ENCODE measurements around the gene MCC. TPM values are rescaled to one million over a fixed set of nuclear protein-coding genes. Genes with fewer than 3 reads are reported as not detected.
A peak's percentile ranks its signal among the peaks of the same experiment; 100 is the strongest.

MCC gene
- total and polyA plus RNA-seq, 5 experiments from 2014 or later, result 1.2 to 4.6 (median 2.0) TPM

DNA sequence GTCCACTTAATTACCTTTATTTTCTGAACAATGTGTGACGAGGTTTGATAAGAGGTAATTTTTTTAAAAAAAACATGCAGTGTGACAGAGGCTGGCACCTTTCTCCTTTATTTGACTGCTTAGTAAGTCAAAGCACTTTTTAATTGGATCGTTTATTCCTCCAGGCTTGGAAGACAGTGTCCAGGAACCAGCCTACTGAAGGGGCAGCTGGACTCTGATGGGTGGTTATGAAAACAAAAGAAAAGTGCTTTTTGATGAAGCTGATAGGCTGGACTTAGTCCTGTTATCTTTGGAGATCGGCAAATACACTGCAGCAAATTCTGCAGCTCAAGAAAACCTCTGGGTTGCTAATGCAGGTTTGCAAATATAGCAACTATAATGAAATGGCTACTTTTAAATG is 370.0 kb downstream of the MCC start:
- no peak for DNase-seq
- POLR2A ChIA-PET, result no interaction called here
- no peaks in the 10 kb centered on the region for H3K27me3 Mint-ChIP-seq
- no peak overlapping the region for H3K27ac Mint-ChIP-seq
- H3K9me3 Mint-ChIP-seq, result no peaks in the 10 kb centered on the region
- H3K36me3 Mint-ChIP-seq, result peaks cover 0 to 24% (median 0%) of the 10 kb centered on the region in 3 donors
- peaks cover 0 to 5% (median 2%) of the 10 kb centered on the region in 4 donors for H3K4me1 Mint-ChIP-seq
- H3K4me3 Mint-ChIP-seq, result no peak overlapping the region
- no peak for ATAC-seq

DNA sequence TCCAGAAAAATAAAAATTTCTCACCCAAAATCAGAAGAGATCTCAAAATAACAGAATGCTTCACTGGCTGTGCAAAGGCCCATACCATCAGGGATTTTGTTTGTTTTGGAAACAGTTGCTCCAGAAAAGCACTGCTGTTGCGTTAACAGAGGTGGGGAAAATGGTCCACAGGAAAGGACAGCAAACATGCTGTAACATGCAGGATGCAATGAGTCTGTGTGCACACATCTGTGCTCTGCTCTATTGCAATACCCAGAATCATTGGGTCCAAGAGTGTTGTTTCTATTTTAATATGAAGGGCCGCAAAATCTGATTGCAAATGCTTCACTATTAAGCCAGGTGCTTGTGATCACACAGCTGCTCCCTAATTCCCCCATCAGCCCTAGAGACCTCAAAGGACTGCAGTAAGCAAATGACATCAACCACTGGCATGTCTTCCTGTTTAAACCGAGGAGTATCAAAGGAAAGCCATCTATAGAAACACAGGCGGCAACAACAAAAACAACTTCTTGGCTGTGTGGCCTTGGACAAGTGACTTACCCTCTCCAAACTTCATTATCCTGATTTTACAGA is 370.6 kb downstream of the MCC start:
- ATAC-seq (no peak), DNase-seq (no peak)
- Mint-ChIP-seq H3K36me3 (peaks cover 0 to 24% (median 0%) of the 10 kb centered on the region in 3 donors), H3K4me3 (no peak overlapping the region), H3K9me3 (no peaks in the 10 kb centered on the region), H3K27me3 (no peaks in the 10 kb centered on the region), H3K27ac (no peak overlapping the region), H3K4me1 (peaks cover 0 to 5% (median 2%) of the 10 kb centered on the region in 4 donors)
- POLR2A ChIA-PET, result no interaction called here

- Mint-ChIP-seq H3K27ac (no peak overlapping the region), H3K27me3 (no peaks in the 10 kb centered on the region), H3K9me3 (no peaks in the 10 kb centered on the region), H3K36me3 (peaks cover 0 to 24% (median 0%) of the 10 kb centered on the region in 3 donors), H3K4me3 (no peak overlapping the region), H3K4me1 (peaks cover 0 to 5% (median 2%) of the 10 kb centered on the region in 4 donors)
- ATAC-seq (no peak), DNase-seq (no peak)
- POLR2A ChIA-PET, result no interaction called here
Measured at GRCh38 chr5:113115956-113116355, 372.3 kb downstream of the MCC start.

GRCh38 chr5:113115061-113115460 is 373.2 kb downstream of the MCC start:
- no peaks in the 10 kb centered on the region for H3K27me3 Mint-ChIP-seq
- peaks cover 0 to 24% (median 0%) of the 10 kb centered on the region in 3 donors for H3K36me3 Mint-ChIP-seq
- H3K9me3 Mint-ChIP-seq, result no peaks in the 10 kb centered on the region
- H3K4me3 Mint-ChIP-seq, result no peak overlapping the region
- no peak overlapping the region for H3K27ac Mint-ChIP-seq
- peaks cover 0 to 5% (median 3%) of the 10 kb centered on the region in 4 donors for H3K4me1 Mint-ChIP-seq
- DNase-seq, result no peak
- ATAC-seq, result no peak
- POLR2A ChIA-PET, result no interaction called here

GRCh38 chr5:113114559-113114958 is 373.7 kb downstream of the MCC start:
- peaks cover 0 to 22% (median 0%) of the 10 kb centered on the region in 3 donors for H3K36me3 Mint-ChIP-seq
- H3K4me1 Mint-ChIP-seq, result peaks cover 0 to 5% (median 3%) of the 10 kb centered on the region in 4 donors
- no peak for ATAC-seq
- POLR2A ChIA-PET, result no interaction called here
- H3K27me3 Mint-ChIP-seq, result no peaks in the 10 kb centered on the region
- H3K9me3 Mint-ChIP-seq, result no peaks in the 10 kb centered on the region
- DNase-seq, result no peak
- H3K27ac Mint-ChIP-seq, result no peak overlapping the region
- no peak overlapping the region for H3K4me3 Mint-ChIP-seq

- POLR2A ChIA-PET, result no interaction called here
- H3K9me3 Mint-ChIP-seq, result no peaks in the 10 kb centered on the region
- ATAC-seq (no peak), DNase-seq (no peak)
- H3K27ac Mint-ChIP-seq, result peak overlapping the region in 1 of 10 donors; percentile 35
- H3K4me3 Mint-ChIP-seq, result no peak overlapping the region
- peaks cover 0 to 16% (median 0%) of the 10 kb centered on the region in 3 donors for H3K36me3 Mint-ChIP-seq
- H3K27me3 Mint-ChIP-seq, result peaks cover 0 to 4% (median 0%) of the 10 kb centered on the region in 5 donors
- peaks cover 0 to 2% (median 0%) of the 10 kb centered on the region in 4 donors for H3K4me1 Mint-ChIP-seq
Measured at GRCh38 chr5:113112435-113112834, 375.8 kb downstream of the MCC start.

- peaks cover 0 to 12% (median 0%) of the 10 kb centered on the region in 3 donors for H3K36me3 Mint-ChIP-seq
- peaks cover 0 to 5% (median 0%) of the 10 kb centered on the region in 4 donors for H3K4me1 Mint-ChIP-seq
- peaks cover 0 to 4% (median 2%) of the 10 kb centered on the region in 5 donors for H3K27me3 Mint-ChIP-seq
- H3K9me3 Mint-ChIP-seq, result no peaks in the 10 kb centered on the region
- POLR2A ChIA-PET, result no interaction called here
- ATAC-seq (no peak), DNase-seq (no peak)
- H3K4me3 Mint-ChIP-seq, result no peak overlapping the region
- no peak overlapping the region for H3K27ac Mint-ChIP-seq
Measured at GRCh38 chr5:113110117-113110516, 378.1 kb downstream of the MCC start.

- Mint-ChIP-seq H3K27me3 (peaks cover 0 to 4% (median 2%) of the 10 kb centered on the region in 5 donors), H3K27ac (no peak overlapping the region), H3K9me3 (no peaks in the 10 kb centered on the region), H3K36me3 (peaks cover 0 to 9% (median 0%) of the 10 kb centered on the region in 3 donors), H3K4me3 (no peak overlapping the region), H3K4me1 (peaks cover 0 to 5% (median 0%) of the 10 kb centered on the region in 4 donors)
- no peak for DNase-seq
- no peak for ATAC-seq
- POLR2A ChIA-PET, result no interaction called here
Measured at GRCh38 chr5:113109344-113109743, 378.9 kb downstream of the MCC start.

DNA sequence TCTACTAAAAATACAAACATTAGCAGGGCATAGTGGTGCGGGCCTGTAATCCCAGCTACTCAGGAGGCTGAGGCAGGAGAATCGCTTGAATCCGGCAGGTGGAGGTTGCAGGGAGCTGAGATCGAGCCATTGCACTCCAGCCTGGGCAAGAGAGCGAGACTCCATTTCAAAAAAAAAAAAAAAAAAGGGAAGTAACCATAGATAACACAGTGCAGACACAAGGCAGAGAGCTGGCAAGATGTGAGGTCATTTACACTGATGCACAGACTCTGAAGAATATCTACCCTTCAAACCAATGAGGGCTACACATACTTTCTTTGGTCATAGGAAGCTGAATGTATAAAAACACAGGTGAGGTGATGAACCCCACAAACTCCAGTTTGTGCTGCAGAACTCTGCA is 379.8 kb downstream of the MCC start:
- no peak for DNase-seq
- Mint-ChIP-seq H3K36me3 (peaks cover 0 to 8% (median 1%) of the 10 kb centered on the region in 3 donors), H3K27ac (no peak overlapping the region), H3K27me3 (peaks cover 0 to 4% (median 2%) of the 10 kb centered on the region in 5 donors), H3K4me1 (peaks cover 0 to 5% (median 0%) of the 10 kb centered on the region in 4 donors), H3K9me3 (no peaks in the 10 kb centered on the region), H3K4me3 (no peak overlapping the region)
- ATAC-seq, result no peak
- POLR2A ChIA-PET, result no interaction called here

GRCh38 chr5:113106821-113107220 is 381.4 kb downstream of the MCC start:
- no peaks in the 10 kb centered on the region for H3K9me3 Mint-ChIP-seq
- H3K4me3 Mint-ChIP-seq, result no peak overlapping the region
- no peak for ATAC-seq
- H3K27ac Mint-ChIP-seq, result peak overlapping the region in 1 of 10 donors; percentile 7
- peaks cover 0 to 4% (median 2%) of the 10 kb centered on the region in 5 donors for H3K27me3 Mint-ChIP-seq
- H3K4me1 Mint-ChIP-seq, result peaks cover 0 to 6% (median 0%) of the 10 kb centered on the region in 4 donors
- DNase-seq, result no peak
- POLR2A ChIA-PET, result interaction anchor here (0.7 kb wide), 1 partner anchor 313 kb away, joined by 3 read pairs; no protein-coding TSS in a partner anchor
- H3K36me3 Mint-ChIP-seq, result peaks cover 0 to 22% (median 2%) of the 10 kb centered on the region in 3 donors

DNA sequence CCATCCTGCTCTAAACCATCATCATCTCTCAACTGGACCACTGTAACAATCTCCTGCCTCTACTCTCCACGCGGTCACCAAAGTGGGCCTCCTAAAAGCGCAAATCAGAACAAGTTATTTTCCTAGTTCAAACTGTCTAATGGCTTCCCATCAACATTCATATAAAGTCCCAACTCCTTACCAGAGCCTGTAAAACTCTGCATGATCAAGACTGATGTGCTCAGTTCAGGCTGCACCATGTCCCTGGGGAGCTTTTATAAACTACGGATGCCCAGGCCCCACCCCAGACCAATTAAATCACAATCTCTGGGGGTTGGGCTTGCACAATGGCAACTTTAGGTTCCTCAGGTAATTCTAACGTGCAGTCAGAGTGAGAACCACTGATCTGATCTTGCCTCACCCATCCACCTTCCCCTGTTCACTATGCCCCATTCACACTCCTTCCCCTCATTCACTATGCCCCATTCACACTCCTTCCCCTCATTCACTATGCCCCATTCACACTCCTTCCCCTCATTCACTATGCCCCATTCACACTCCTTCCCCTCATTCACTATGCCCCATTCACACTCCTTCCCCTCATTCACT is 382.5 kb downstream of the MCC start:
- no peak overlapping the region for H3K4me3 Mint-ChIP-seq
- H3K27ac Mint-ChIP-seq, result peak overlapping the region in 1 of 10 donors; percentile 37
- H3K4me1 Mint-ChIP-seq, result peaks cover 0 to 5% (median 0%) of the 10 kb centered on the region in 4 donors
- H3K27me3 Mint-ChIP-seq, result peaks cover 0 to 4% (median 2%) of the 10 kb centered on the region in 5 donors
- POLR2A ChIA-PET, result no interaction called here
- H3K36me3 Mint-ChIP-seq, result peaks cover 0 to 31% (median 2%) of the 10 kb centered on the region in 3 donors
- DNase-seq (no peak), ATAC-seq (no peak)
- H3K9me3 Mint-ChIP-seq, result no peaks in the 10 kb centered on the region

GRCh38 chr5:113103330-113103729 is 384.9 kb downstream of the MCC start:
- peaks cover 0 to 6% (median 0%) of the 10 kb centered on the region in 4 donors for H3K4me1 Mint-ChIP-seq
- no peak overlapping the region for H3K4me3 Mint-ChIP-seq
- DNase-seq (no peak), ATAC-seq (no peak)
- H3K36me3 Mint-ChIP-seq, result peaks cover 2 to 49% (median 3%) of the 10 kb centered on the region in 3 donors
- POLR2A ChIA-PET, result no interaction called here
- H3K27ac Mint-ChIP-seq, result no peak overlapping the region
- H3K27me3 Mint-ChIP-seq, result peaks cover 0 to 4% (median 2%) of the 10 kb centered on the region in 5 donors
- no peaks in the 10 kb centered on the region for H3K9me3 Mint-ChIP-seq

DNA sequence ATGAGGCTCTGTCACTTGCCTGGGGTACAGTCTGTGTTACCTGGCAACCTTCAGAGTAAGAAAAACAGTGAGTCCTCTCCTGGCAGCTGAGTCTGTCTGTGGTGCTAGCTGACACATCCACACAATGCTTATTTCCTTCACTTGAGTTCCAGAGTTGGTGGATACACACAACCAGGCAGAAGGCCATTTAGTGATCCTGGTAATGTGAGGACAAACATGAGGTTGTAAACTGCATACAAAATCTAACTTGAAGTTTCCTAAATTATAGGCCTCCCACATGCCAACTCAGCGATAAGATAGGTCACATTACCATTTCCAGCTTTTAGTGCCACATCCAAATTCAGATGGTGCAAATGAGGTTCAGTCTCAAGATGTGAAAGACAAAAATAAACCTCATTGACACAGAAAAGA is 386.1 kb downstream of the MCC start:
- H3K36me3 Mint-ChIP-seq, result peaks cover 2 to 58% (median 3%) of the 10 kb centered on the region in 3 donors
- peaks cover 0 to 6% (median 0%) of the 10 kb centered on the region in 4 donors for H3K4me1 Mint-ChIP-seq
- H3K27ac Mint-ChIP-seq, result no peak overlapping the region
- ATAC-seq (no peak), DNase-seq (no peak)
- H3K4me3 Mint-ChIP-seq, result no peak overlapping the region
- peaks cover 0 to 2% (median 0%) of the 10 kb centered on the region in 5 donors for H3K27me3 Mint-ChIP-seq
- no peaks in the 10 kb centered on the region for H3K9me3 Mint-ChIP-seq
- POLR2A ChIA-PET, result no interaction called here
